Mononuclear cell (primary cell): ENCODE measurements around the gene NR2F6. TPM values are rescaled to one million over a fixed set of nuclear protein-coding genes. Genes with fewer than 3 reads are reported as not detected.
"Not testable (repeated sequence)": the region's sequence is repeated elsewhere in the genome, so short reads cannot be mapped to it uniquely, and the experiment has no call there.

Experiments
- H3K27me3 ChIP-seq: 2 replicates; pipeline ENCODE4 v1.6.0; 2011; ENCODE audit warnings: low read length, control low read depth; ENCODE audit not compliant: insufficient read depth
- H3K4me1 ChIP-seq: 2 replicates; pipeline ENCODE4 v1.5.1; 2011; ENCODE audit warnings: mild to moderate bottlenecking, low read length, control low read depth; ENCODE audit not compliant: insufficient read depth
- H3K4me3 ChIP-seq: 2 replicates; pipeline ENCODE4 v1.5.1; 2011; ENCODE audit warnings: mild to moderate bottlenecking, low read length, moderate library complexity
- H3K9me3 ChIP-seq: 2 replicates; pipeline ENCODE4 v1.5.1; 2011; ENCODE audit warnings: low read depth, mild to moderate bottlenecking, control low read depth, low read length
- total RNA-seq: library from RNA; depleted of rRNA; stranded (reverse); fragments of >200 nt; gene quantifications from one replicate; pipeline ENCODE4 v1.2.3, GENCODE V29; 2012

Gene NR2F6
- total RNA-seq, 1 donor: 2.1 TPM

GRCh38 chr19:17192751-17193150, 53.0 kb downstream of the NR2F6 start:
- Histone ChIP-seq H3K9me3 (no peaks in the 10 kb centered on the region), H3K4me1 (no peaks in the 10 kb centered on the region), H3K4me3 (no peak overlapping the region), H3K27me3 (no peaks in the 10 kb centered on the region)

GRCh38 chr19:17191736-17192135, 54.0 kb downstream of the NR2F6 start:
- H3K4me3 ChIP-seq, H3K9me3 ChIP-seq: not testable (repeated sequence)

GRCh38 chr19:17185590-17185989, 60.1 kb downstream of the NR2F6 start:
- H3K4me3 ChIP-seq: no peak overlapping the region
- no peaks in the 10 kb centered on the region for H3K27me3 ChIP-seq
- H3K4me1 ChIP-seq: peaks cover 30% of the 10 kb centered on the region
- no peaks in the 10 kb centered on the region for H3K9me3 ChIP-seq

More at GRCh38 chr19:17191736-17192135, 54.0 kb downstream of the NR2F6 start:
- not testable (repeated sequence) for H3K27me3 ChIP-seq, H3K4me1 ChIP-seq

GRCh38 chr19:17184371-17184841, 61.3 kb downstream of the NR2F6 start:
- H3K9me3 ChIP-seq: no peaks in the 10 kb centered on the region

GRCh38 chr19:17183858-17184321, 61.8 kb downstream of the NR2F6 start:
- Histone ChIP-seq H3K4me1 (peaks cover 30% of the 10 kb centered on the region), H3K9me3 (no peaks in the 10 kb centered on the region), H3K4me3 (no peak overlapping the region)

More at GRCh38 chr19:17184371-17184841, 61.3 kb downstream of the NR2F6 start:
- Histone ChIP-seq H3K4me1 (peaks cover 30% of the 10 kb centered on the region), H3K27me3 (no peaks in the 10 kb centered on the region), H3K4me3 (no peak overlapping the region)

GRCh38 chr19:17183271-17183761, 62.4 kb downstream of the NR2F6 start:
- no peak overlapping the region for H3K4me3 ChIP-seq

More at GRCh38 chr19:17183858-17184321, 61.8 kb downstream of the NR2F6 start:
- no peaks in the 10 kb centered on the region for H3K27me3 ChIP-seq

More at GRCh38 chr19:17183271-17183761, 62.4 kb downstream of the NR2F6 start:
- H3K4me1 ChIP-seq: peaks cover 30% of the 10 kb centered on the region
- no peaks in the 10 kb centered on the region for H3K9me3 ChIP-seq
- no peaks in the 10 kb centered on the region for H3K27me3 ChIP-seq

Other genes starting within 250 kb of the NR2F6 start
- 4.0 TPM for gene CPAMD8, start 219.1 kb downstream of the NR2F6 start, total RNA-seq
- gene HAUS8, start 170.5 kb downstream of the NR2F6 start, total RNA-seq: 9.3 TPM
- gene MYO9B, start 170.1 kb downstream of the NR2F6 start, total RNA-seq: 197 TPM
- gene USE1, start 30.6 kb downstream of the NR2F6 start, total RNA-seq: 8.6 TPM
- gene OCEL1, start 19.7 kb downstream of the NR2F6 start, total RNA-seq: 2.1 TPM
- gene USHBP1, start 18.8 kb upstream of the NR2F6 start, total RNA-seq: under 0.01 TPM
- 27.3 TPM for gene BABAM1, start 21.5 kb upstream of the NR2F6 start, total RNA-seq
- 0.94 TPM for gene ANKLE1, start 36.0 kb upstream of the NR2F6 start, total RNA-seq
- gene ABHD8, start 57.5 kb upstream of the NR2F6 start, total RNA-seq: 4.9 TPM
- gene MRPL34, start 60.0 kb upstream of the NR2F6 start, total RNA-seq: 22.8 TPM
- gene DDA1, start 63.6 kb upstream of the NR2F6 start, total RNA-seq: 13.7 TPM
- 5.5 TPM for gene ANO8, start 88.9 kb upstream of the NR2F6 start, total RNA-seq
- gene GTPBP3, start 91.6 kb upstream of the NR2F6 start, total RNA-seq: 11.3 TPM
- gene PLVAP, start 131.4 kb upstream of the NR2F6 start, total RNA-seq: 0.63 TPM
- gene CCDC194, start 148.3 kb upstream of the NR2F6 start, total RNA-seq: 0.42 TPM
- gene BST2, start 159.7 kb upstream of the NR2F6 start, total RNA-seq: 25.1 TPM
- gene MVB12A, start 174.1 kb upstream of the NR2F6 start, total RNA-seq: 13.1 TPM
- not detected for gene TMEM221, start 202.7 kb upstream of the NR2F6 start, total RNA-seq
- gene NXNL1, start 215.0 kb upstream of the NR2F6 start, total RNA-seq: not detected
- 5.8 TPM for gene SLC27A1, start 224.6 kb upstream of the NR2F6 start, total RNA-seq